NCI-H2107 treated with DMSO at 0.1 percent for 48 hours (cell line): ENCODE measurements around the gene ZNF529.
"Not testable (repeated sequence)": the region's sequence is repeated elsewhere in the genome, so short reads cannot be mapped to it uniquely, and the experiment has no call there.

Source experiments
- DNase-seq: peaks from one replicate; lab custom pipeline; 2025; ENCODE audit not compliant: unreplicated experiment; lab: John Stamatoyannopoulos, UW

ZNF529 gene

DNA sequence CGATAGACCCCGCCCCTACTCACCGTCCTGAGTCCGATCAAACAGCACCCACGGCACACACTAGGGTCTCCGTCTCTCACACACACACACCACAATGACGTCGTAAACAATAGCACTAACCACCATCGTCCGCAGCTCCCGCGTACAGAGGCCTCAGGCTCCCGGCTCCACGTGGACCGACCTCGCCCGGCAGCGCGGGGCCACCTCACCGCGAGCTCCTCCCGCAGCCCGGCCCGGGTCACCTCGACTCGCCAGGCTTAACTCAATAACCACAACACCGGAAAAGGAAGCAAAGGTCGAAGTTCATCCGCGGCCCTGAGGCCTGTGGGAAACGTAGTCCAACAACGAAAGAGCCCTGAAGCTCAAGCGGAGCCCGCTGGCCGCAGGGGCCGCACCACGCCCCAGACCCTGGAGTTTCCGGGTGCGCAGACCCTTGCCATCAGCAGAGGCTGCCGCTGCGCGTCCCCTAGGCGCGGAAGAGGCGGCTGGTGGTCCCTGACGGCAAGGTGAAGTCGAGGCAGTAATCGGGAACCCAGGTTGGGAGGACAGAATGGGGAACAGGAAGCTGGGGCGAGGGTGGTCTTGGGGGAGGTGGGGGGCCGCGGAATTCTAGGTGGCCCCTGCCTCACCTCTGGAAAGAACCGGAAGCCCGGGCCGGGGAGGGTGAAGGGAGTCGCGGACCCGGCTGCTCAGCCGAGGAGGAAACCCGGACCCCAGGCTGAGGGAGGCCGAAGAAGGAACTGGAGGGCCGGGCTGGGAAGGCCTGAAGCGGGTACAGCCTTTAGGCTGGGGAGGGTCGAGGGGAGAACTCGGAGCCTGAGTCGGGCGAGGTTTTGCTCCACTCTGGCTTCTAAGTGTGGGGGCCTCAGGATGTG is at the start of gene ZNF529:
ZNF529 (minus strand) TSS at position 273 of the 875 bp plus-strand sequence. CDS start 946 bp downstream, outside the sequence.
- DNase-seq: peak; percentile 75

- DNase-seq: no peak
Observed at GRCh38 chr19:36605877-36606478, 32.9 kb upstream of the ZNF529 start.

DNA sequence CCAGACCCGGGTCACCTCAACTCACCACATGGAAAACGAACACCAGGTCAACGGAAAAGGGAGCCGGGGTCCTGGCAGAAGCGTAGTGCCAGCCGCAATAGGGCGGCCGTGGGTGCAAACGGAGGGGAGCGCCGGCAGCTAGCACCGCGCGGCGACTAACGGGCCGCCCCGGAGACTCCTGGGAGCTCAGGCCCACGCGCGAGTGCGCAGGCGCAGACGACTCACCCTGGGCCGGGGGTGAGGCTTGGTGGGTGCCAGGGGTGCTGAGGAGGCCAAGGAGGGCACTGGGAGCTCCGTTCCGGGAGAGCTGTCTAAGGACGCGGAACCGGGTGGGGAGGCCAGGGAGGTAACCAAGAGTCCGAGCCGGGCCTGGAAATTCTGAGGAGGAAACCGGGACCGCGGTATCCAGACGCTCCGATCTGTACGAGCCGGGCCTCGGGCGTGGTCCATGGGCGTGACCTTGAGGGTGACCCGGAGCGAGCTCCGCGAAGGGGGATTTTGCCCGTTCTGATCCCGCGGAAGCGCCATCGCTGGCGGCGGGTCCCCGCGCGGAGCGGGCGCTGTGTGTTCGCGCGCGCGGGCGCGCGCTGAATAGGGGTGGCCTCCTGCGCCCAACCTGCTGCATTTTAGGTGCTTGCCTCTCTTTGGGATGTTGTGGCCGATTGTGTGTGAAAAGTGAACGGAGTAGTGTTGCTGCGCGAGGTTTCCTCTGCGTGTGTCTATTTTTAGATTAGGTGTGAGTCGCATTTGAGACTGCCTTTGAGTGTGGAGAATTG is 32.2 kb upstream of the ZNF529 start, which contains the start of gene ZNF382:
ZNF382 (plus strand) TSS at position 213 of the 776 bp plus-strand sequence. CDS start 4,602 bp downstream, outside the sequence.
- no peak for DNase-seq

GRCh38 chr19:36604656-36605100 is 31.6 kb upstream of the ZNF529 start:
- DNase-seq: peak; percentile 30

GRCh38 chr19:36602681-36603080 is 29.6 kb upstream of the ZNF529 start:
- DNase-seq: not testable (repeated sequence)

GRCh38 chr19:36579255-36579654 is 6.2 kb upstream of the ZNF529 start:
- DNase-seq: no peak

DNA sequence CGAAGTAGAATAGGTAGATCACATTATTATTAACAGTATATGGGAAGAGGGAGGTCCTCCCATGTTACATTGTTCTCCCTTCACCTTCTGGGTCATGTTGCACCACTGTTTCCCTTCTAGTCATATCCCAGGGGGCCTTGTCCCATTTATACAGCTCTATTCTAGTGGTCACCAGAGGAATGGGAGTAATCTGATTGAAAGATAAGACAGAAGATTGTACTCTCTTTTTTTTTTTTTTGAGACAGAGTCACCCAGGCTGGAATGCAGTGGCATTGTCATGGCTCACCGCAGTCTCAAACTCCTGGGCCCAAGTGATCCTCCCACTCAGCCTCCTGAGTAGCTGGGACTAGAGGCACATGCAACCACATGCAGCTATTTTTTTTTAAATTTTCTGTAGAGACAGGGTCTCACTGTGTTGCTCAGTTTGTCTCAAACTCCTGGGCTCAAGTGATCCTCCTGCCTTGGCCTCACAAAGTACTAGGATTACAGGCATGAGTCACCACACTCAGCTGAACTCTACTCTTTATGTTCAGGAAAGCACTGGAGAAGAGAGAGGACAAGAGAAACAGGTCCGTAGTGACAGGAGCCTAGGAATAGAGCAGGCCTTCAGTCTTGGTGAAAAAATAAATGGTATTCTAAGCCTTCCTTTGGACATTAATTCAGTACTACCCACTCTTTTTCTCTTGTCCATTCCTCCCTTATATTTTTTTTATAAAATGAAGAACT is 4.3 kb upstream of the ZNF529 start:
- no peak for DNase-seq

GRCh38 chr19:36574741-36575140 is 1.6 kb upstream of the ZNF529 start:
- no peak for DNase-seq

GRCh38 chr19:36573895-36574720 is 1.0 kb upstream of the ZNF529 start:
- DNase-seq: peak; percentile 8

- DNase-seq: no peak
Observed at GRCh38 chr19:36572593-36573019, 486 bp downstream of the ZNF529 start.

- no peak for DNase-seq
Observed at GRCh38 chr19:36564391-36564790, 8.7 kb downstream of the ZNF529 start.

GRCh38 chr19:36547001-36547732 is 25.9 kb downstream of the ZNF529 start:
- DNase-seq: no peak

DNA sequence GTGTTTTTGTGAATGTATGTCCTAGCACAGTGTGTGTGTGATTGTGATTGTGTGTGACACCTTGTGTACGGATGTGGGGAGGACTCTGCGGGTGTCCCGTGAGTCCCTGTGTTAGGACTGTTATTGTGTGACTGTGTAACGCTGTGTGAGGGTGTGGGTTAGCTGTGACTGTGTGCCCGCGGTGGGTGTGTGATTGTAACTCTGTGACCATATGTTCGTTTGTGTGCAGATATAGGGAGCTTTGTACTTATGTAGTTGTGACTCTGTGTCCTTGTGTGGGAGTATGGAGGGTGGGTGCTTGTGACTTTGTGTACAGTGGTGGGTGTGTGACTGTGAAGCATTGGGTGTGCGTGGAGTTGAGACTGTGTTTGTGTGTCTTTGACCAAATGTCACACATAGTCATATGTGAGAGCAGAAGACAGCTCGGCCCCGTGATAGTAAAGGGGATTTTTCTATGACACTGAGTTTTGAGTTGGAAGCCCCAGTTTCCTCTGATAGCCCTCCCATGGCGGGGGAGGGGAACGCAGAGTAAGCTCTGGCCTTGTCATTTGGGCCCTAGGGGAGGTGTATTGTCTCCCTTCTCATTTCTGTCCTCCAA is 44.1 kb downstream of the ZNF529 start:
- peak; percentile 40 for DNase-seq

GRCh38 chr19:36528194-36528920 is 44.7 kb downstream of the ZNF529 start, which contains the start of gene ZNF260:
Gene ZNF260 (minus strand): TSS chr19:36528271. CDS start chr19:36515238, 13,033 bp downstream.
- peak; percentile 66 for DNase-seq

- DNase-seq: no peak
Observed at GRCh38 chr19:36527873-36528193, 45.3 kb downstream of the ZNF529 start.

DNA sequence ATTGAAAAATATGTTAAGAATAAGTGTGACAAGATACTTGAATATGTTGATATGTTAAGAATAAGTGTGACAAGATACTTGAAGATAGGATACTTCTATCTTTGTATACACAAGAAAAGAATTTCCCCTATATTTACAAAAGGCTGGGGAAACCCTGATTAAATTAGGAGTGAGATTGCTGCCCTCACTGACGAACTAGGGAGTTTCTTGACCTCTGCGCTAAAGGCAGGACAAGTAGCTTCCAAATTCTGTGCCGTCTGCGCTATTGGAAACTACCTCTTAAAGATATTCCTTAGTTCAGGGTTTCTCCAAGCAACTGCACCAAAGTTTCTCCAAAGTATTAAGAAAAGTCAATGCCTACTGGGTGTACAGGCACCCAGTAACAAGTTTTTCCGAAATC is 45.8 kb downstream of the ZNF529 start:
- no peak for DNase-seq

- no peak for DNase-seq
Observed at GRCh38 chr19:36526581-36526980, 46.5 kb downstream of the ZNF529 start.

DNA sequence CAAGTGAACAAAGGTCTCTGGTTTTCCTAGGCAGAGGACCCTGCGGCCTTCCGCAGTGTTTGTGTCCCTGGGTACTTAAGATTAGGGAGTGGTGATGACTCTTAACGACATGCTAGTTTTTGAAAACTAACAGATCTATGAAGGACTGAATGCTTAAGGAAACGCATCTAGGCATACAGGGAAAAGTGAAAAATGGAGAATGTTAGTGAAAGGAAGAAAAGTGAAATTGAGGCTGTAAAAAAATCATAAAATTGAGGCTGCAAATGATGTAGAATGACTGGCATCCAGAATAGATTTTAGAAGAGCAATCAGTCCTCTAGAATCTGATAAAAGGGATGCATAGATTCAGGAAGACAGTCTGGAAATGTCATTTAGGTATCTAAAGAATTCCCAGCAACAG is 48.5 kb downstream of the ZNF529 start:
- DNase-seq: no peak
